ENCODE results near the gene FNDC3A.

DNA sequence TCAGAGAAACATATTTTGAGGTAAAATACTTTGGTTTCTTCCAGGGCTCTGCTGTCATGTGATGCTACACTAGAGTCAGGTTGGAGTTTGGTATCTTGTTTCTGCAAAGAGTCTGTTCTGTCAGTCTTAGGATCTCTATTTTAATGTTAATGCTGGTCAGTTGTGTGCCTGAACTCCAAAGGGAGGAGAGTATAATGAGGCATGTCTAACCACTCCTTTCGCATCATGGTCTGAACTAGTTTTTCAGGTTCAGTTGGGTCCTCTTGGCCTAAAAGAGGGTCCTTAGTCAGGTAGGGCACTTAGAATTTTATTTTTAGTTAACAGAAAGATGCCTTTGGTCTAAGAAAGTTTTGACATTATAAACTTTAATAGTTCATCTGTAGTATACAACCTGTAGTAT lies 78.2 kb downstream of the FNDC3A start:
- no peak for TF ChIP-seq CTCF (IDR thresholded peaks at IDR 0.05)
- TF ChIP-seq, protein P1, sequence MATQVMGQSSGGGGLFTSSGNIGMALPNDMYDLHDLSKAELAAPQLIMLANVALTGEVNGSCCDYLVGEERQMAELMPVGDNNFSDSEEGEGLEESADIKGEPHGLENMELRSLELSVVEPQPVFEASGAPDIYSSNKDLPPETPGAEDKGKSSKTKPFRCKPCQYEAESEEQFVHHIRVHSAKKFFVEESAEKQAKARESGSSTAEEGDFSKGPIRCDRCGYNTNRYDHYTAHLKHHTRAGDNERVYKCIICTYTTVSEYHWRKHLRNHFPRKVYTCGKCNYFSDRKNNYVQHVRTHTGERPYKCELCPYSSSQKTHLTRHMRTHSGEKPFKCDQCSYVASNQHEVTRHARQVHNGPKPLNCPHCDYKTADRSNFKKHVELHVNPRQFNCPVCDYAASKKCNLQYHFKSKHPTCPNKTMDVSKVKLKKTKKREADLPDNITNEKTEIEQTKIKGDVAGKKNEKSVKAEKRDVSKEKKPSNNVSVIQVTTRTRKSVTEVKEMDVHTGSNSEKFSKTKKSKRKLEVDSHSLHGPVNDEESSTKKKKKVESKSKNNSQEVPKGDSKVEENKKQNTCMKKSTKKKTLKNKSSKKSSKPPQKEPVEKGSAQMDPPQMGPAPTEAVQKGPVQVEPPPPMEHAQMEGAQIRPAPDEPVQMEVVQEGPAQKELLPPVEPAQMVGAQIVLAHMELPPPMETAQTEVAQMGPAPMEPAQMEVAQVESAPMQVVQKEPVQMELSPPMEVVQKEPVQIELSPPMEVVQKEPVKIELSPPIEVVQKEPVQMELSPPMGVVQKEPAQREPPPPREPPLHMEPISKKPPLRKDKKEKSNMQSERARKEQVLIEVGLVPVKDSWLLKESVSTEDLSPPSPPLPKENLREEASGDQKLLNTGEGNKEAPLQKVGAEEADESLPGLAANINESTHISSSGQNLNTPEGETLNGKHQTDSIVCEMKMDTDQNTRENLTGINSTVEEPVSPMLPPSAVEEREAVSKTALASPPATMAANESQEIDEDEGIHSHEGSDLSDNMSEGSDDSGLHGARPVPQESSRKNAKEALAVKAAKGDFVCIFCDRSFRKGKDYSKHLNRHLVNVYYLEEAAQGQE (IDR thresholded peaks at IDR 0.05; ENCODE audit: insufficient read depth in 1 of 2, low read depth in 2 of 2, low read length in 1 of 2) = no peak
- TF ChIP-seq POLR2AphosphoS5 (IDR thresholded peaks at IDR 0.05; ENCODE audit: low read depth, low read length) = no peak
- TF ChIP-seq TCF7L2 (IDR thresholded peaks at IDR 0.05; ENCODE audit: low read depth, low read length) = no peak
